CD4-positive, CD25-positive, alpha-beta regulatory T cell (primary cell): ENCODE results near the gene PRPH2. TPM values are rescaled to one million over a fixed set of nuclear protein-coding genes. Genes with fewer than 3 reads are reported as not detected.

Source experiments
- ATAC-seq, 2 donors: fragments of 150-1000 bp; cut with Tn5 transposase; one replicate each; pipeline ENCODE4 v1.10.0; 2021; ENCODE audit warnings: low read depth in 2 of 2, moderate number of reproducible peaks in 2 of 2, moderate library complexity in 1 of 2
- DNase-seq, 3 donors: peaks; one replicate each; pipeline versions ENCODE4 v3.0.0 to v3.0.0-alpha.2; 2012 to 2022; ENCODE audit warnings: mixed read lengths in 1 of 3
- H3K27ac ChIP-seq: one replicate; pipeline ENCODE4 v1.7.0; 2013; ENCODE audit warnings: mild to moderate bottlenecking, low read length; ENCODE audit not compliant: insufficient read depth, poor library complexity, severe bottlenecking
- H3K27me3 ChIP-seq: one replicate; pipeline ENCODE4 v1.7.0; 2013; ENCODE audit warnings: low read length; ENCODE audit not compliant: control insufficient read depth, insufficient read depth
- H3K36me3 ChIP-seq: one replicate; pipeline ENCODE4 v1.7.0; 2013; ENCODE audit warnings: mild to moderate bottlenecking, low read length, moderate library complexity; ENCODE audit not compliant: control insufficient read depth, insufficient read depth
- H3K4me1 ChIP-seq: 2 replicates; pipeline ENCODE4 v1.7.0; 2013; ENCODE audit warnings: mild to moderate bottlenecking, low read length; ENCODE audit not compliant: insufficient read depth, control insufficient read depth, poor library complexity, severe bottlenecking
- H3K4me3 ChIP-seq: one replicate; pipeline ENCODE4 v1.7.0; 2013; ENCODE audit warnings: low read depth, mild to moderate bottlenecking, low read length, moderate library complexity
- H3K9me3 ChIP-seq, 2 experiments: 1 replicate in 1 of 2; 2 replicates in 1 of 2; pipeline ENCODE4 v1.7.0; 2013; ENCODE audit warnings: low read length in 2 of 2, mild to moderate bottlenecking in 1 of 2, moderate library complexity in 1 of 2; ENCODE audit not compliant: control insufficient read depth in 2 of 2
- H3K27ac Mint-ChIP-seq, 3 donors: one replicate each; pipeline ENCODE4 v1.8.0; 2020 to 2022; ENCODE audit warnings: mild to moderate bottlenecking in 3 of 3, mixed read lengths in 3 of 3, moderate library complexity in 2 of 3
- H3K27me3 Mint-ChIP-seq: one replicate; pipeline ENCODE4 v1.8.0; 2022; ENCODE audit warnings: mild to moderate bottlenecking, mixed read lengths
- H3K36me3 Mint-ChIP-seq: one replicate; pipeline ENCODE4 v1.8.0; 2020; ENCODE audit warnings: mixed read lengths
- H3K4me1 Mint-ChIP-seq, 4 donors: one replicate each; pipeline ENCODE4 v1.8.0; 2020 to 2022; ENCODE audit warnings: mixed read lengths in 4 of 4, mild to moderate bottlenecking in 1 of 4
- H3K4me3 Mint-ChIP-seq, 4 donors: one replicate each; pipeline ENCODE4 v1.8.0; 2020 to 2022; ENCODE audit warnings: mild to moderate bottlenecking in 4 of 4, mixed read lengths in 4 of 4, moderate library complexity in 3 of 4
- H3K9me3 Mint-ChIP-seq, 7 donors: one replicate each; pipeline ENCODE4 v1.8.0; 2020 to 2022; ENCODE audit warnings: mixed read lengths in 7 of 7, mild to moderate bottlenecking in 3 of 7, moderate library complexity in 2 of 7
- polyA plus RNA-seq, 4 donors: library from polyadenylated mRNA; unstranded; fragments of 300-500 nt; fragmentation: Illumina TruSeq; gene quantifications; one replicate each; pipeline ENCODE4 v1.2.3, GENCODE V29; 2021
- total RNA-seq: library from RNA; stranded (reverse); gene quantifications from one replicate; pipeline ENCODE4 v1.2.3, GENCODE V29; 2022

The PRPH2 gene
- total and polyA plus RNA-seq, 5 donors from 2014 or later: 0.07 to 0.29 (median 0.18) TPM; not detected in 2

- Histone ChIP-seq H3K36me3 (no peaks in the 10 kb centered on the region), H3K27me3 (no peaks in the 10 kb centered on the region), H3K9me3 (no peaks in the 10 kb centered on the region), H3K4me3 (no peak overlapping the region), H3K4me1 (peaks cover 18% of the 10 kb centered on the region), H3K27ac (no peak overlapping the region)
- no peaks in the 10 kb centered on the region for H3K36me3 Mint-ChIP-seq
- peaks cover 14% of the 10 kb centered on the region for H3K27me3 Mint-ChIP-seq
- peak overlapping the region; percentile 16 to 67 (median 52) for H3K27ac Mint-ChIP-seq
- H3K4me3 Mint-ChIP-seq: no peak overlapping the region
- no peak for DNase-seq
- H3K9me3 Mint-ChIP-seq: no peaks in the 10 kb centered on the region
- H3K4me1 Mint-ChIP-seq: peaks cover 6 to 20% (median 11%) of the 10 kb centered on the region in 4 donors
- ATAC-seq: no peak
These were observed 2.4 kb upstream of the PRPH2 start for GRCh38 chr6:42724825-42725224.

- Mint-ChIP-seq H3K9me3 (no peaks in the 10 kb centered on the region), H3K4me1 (peaks cover 0 to under 1% (median under 1%) of the 10 kb centered on the region in 4 donors)
These were observed 1.7 kb downstream of the PRPH2 start for GRCh38 chr6:42720739-42721138.

DNA sequence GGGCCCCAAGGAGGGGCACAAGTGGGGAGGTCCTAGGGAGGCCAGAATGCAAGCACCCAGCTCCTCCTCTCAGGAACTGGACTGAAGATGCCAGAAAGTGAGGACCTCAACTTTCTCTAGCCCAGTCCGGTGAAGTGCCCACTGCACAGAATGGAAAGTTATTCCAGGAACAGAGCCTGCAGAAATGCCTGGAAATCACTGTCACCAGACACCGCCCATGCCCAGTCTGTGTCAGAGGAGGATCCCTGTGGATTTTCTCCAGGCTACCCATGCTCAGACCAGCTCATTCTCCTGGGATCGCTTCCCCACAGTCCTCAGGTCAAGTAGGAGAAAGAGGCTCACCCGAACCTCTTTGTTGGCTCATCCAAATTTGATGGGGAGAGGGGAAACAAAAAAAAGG lies 6.5 kb downstream of the PRPH2 start:
- H3K9me3 Mint-ChIP-seq: peaks cover 0 to 7% (median 0%) of the 10 kb centered on the region in 7 donors
- H3K9me3 ChIP-seq: peaks cover 0 to 7% of the 10 kb centered on the region in 2 experiments
- no peak for DNase-seq
- ATAC-seq: no peak
- H3K27me3 Mint-ChIP-seq: peaks cover 14% of the 10 kb centered on the region
- no peaks in the 10 kb centered on the region for H3K27me3 ChIP-seq
- no peaks in the 10 kb centered on the region for H3K36me3 ChIP-seq
- H3K36me3 Mint-ChIP-seq: no peaks in the 10 kb centered on the region
- H3K4me3 Mint-ChIP-seq: no peak overlapping the region
- H3K27ac Mint-ChIP-seq: no peak overlapping the region
- no peaks in the 10 kb centered on the region for H3K4me1 ChIP-seq
- H3K4me1 Mint-ChIP-seq: peaks cover 0 to 4% (median 0%) of the 10 kb centered on the region in 4 donors
- no peak overlapping the region for H3K4me3 ChIP-seq
- H3K27ac ChIP-seq: no peak overlapping the region

More at GRCh38 chr6:42720739-42721138, 1.7 kb downstream of the PRPH2 start:
- Mint-ChIP-seq H3K4me3 (no peak overlapping the region), H3K36me3 (no peaks in the 10 kb centered on the region), H3K27me3 (peaks cover 18% of the 10 kb centered on the region), H3K27ac (no peak overlapping the region)
- H3K27me3 ChIP-seq: no peaks in the 10 kb centered on the region
- H3K9me3 ChIP-seq: no peaks in the 10 kb centered on the region
- no peaks in the 10 kb centered on the region for H3K36me3 ChIP-seq
- no peak overlapping the region for H3K4me3 ChIP-seq
- DNase-seq (no peak), ATAC-seq (no peak)
- peaks cover under 1% of the 10 kb centered on the region for H3K4me1 ChIP-seq
- H3K27ac ChIP-seq: no peak overlapping the region

GRCh38 chr6:42714098-42714761 lies 8.2 kb downstream of the PRPH2 start:
- Mint-ChIP-seq H3K27ac (no peak overlapping the region), H3K4me1 (peaks cover 0 to 4% (median 0%) of the 10 kb centered on the region in 4 donors)

GRCh38 chr6:42711930-42712329 lies 10.5 kb downstream of the PRPH2 start:
- Mint-ChIP-seq H3K36me3 (no peaks in the 10 kb centered on the region), H3K9me3 (peaks cover 0 to 7% (median 0%) of the 10 kb centered on the region in 7 donors), H3K27ac (no peak overlapping the region), H3K27me3 (no peaks in the 10 kb centered on the region), H3K4me1 (peaks cover 0 to 4% (median 0%) of the 10 kb centered on the region in 4 donors), H3K4me3 (no peak overlapping the region)
- no peak for DNase-seq
- Histone ChIP-seq H3K9me3 (peaks cover 0 to 7% of the 10 kb centered on the region in 2 experiments), H3K4me3 (no peak overlapping the region), H3K27ac (no peak overlapping the region), H3K36me3 (no peaks in the 10 kb centered on the region), H3K27me3 (no peaks in the 10 kb centered on the region), H3K4me1 (no peaks in the 10 kb centered on the region)
- ATAC-seq: no peak

More at GRCh38 chr6:42714098-42714761, 8.2 kb downstream of the PRPH2 start:
- H3K27ac ChIP-seq: no peak overlapping the region
- H3K27me3 ChIP-seq: no peaks in the 10 kb centered on the region
- no peaks in the 10 kb centered on the region for H3K4me1 ChIP-seq
- no peaks in the 10 kb centered on the region for H3K36me3 Mint-ChIP-seq
- no peak overlapping the region for H3K4me3 ChIP-seq
- no peak overlapping the region for H3K4me3 Mint-ChIP-seq
- no peaks in the 10 kb centered on the region for H3K36me3 ChIP-seq
- ATAC-seq (no peak), DNase-seq (no peak)
- peaks cover 0 to 7% of the 10 kb centered on the region in 2 experiments for H3K9me3 ChIP-seq
- peaks cover 0 to 7% (median 0%) of the 10 kb centered on the region in 7 donors for H3K9me3 Mint-ChIP-seq
- no peaks in the 10 kb centered on the region for H3K27me3 Mint-ChIP-seq

DNA sequence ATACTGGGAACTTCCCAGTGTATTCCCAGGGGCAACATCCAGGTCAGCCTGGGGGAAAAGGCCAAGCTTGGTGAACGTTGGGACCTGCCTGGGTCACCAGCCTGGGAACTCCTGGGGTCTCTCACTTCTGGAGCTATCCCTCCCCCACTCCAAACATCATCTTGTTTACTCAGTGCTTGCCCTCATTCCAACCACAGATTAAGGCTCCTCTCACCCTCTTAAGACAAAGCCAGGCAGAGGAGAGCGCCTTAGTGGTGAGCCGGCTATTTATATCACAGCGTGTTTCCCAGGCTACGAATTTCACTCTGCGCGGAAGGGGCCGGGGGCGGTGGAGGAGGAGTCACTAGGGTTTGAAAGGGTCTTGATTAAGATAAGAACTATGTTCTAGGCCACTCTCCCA lies 12.1 kb downstream of the PRPH2 start:
- DNase-seq (no peak), ATAC-seq (no peak)
- Mint-ChIP-seq H3K4me1 (peaks cover 0 to 4% (median 0%) of the 10 kb centered on the region in 4 donors), H3K27ac (no peak overlapping the region), H3K4me3 (no peak overlapping the region), H3K9me3 (peaks cover 0 to 7% (median 0%) of the 10 kb centered on the region in 7 donors), H3K36me3 (no peaks in the 10 kb centered on the region), H3K27me3 (no peaks in the 10 kb centered on the region)
- H3K4me1 ChIP-seq: no peaks in the 10 kb centered on the region
- no peaks in the 10 kb centered on the region for H3K27me3 ChIP-seq
- no peak overlapping the region for H3K4me3 ChIP-seq
- H3K27ac ChIP-seq: no peak overlapping the region
- peaks cover 0 to 7% of the 10 kb centered on the region in 2 experiments for H3K9me3 ChIP-seq
- no peaks in the 10 kb centered on the region for H3K36me3 ChIP-seq

GRCh38 chr6:42709871-42710270 lies 12.5 kb downstream of the PRPH2 start:
- Histone ChIP-seq H3K36me3 (no peaks in the 10 kb centered on the region), H3K27ac (no peak overlapping the region), H3K4me3 (no peak overlapping the region), H3K27me3 (no peaks in the 10 kb centered on the region), H3K4me1 (no peaks in the 10 kb centered on the region), H3K9me3 (peaks cover 0 to 7% of the 10 kb centered on the region in 2 experiments)
- DNase-seq: no peak
- H3K9me3 Mint-ChIP-seq: peaks cover 0 to 7% (median 0%) of the 10 kb centered on the region in 7 donors
- H3K27me3 Mint-ChIP-seq: no peaks in the 10 kb centered on the region
- H3K4me3 Mint-ChIP-seq: no peak overlapping the region
- peaks cover 0 to 4% (median 0%) of the 10 kb centered on the region in 4 donors for H3K4me1 Mint-ChIP-seq
- H3K36me3 Mint-ChIP-seq: no peaks in the 10 kb centered on the region
- H3K27ac Mint-ChIP-seq: no peak overlapping the region
- no peak for ATAC-seq

DNA sequence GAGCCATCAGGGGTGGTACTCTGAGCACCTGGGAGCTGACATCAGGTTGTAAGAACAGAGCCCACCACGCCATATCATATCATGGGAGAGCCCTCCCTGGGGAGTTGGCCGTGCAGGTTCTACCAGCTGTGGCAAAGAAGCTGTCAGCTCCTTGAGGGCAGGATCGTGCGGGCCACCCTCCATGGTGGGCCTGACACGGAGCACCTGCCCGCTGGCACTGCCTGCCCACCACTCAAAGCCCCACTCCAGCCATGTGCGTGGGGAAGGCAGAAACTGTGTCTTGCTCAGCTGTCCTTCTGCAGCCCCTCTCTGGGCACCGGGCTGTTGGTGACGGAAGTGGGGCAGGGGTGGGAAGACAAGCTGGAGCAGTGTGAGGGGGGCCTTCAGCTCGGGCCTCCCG lies 14.3 kb downstream of the PRPH2 start:
- Mint-ChIP-seq H3K4me3 (no peak overlapping the region), H3K27ac (no peak overlapping the region), H3K9me3 (peaks cover 0 to 7% (median 0%) of the 10 kb centered on the region in 7 donors), H3K4me1 (no peaks in the 10 kb centered on the region), H3K36me3 (no peaks in the 10 kb centered on the region), H3K27me3 (no peaks in the 10 kb centered on the region)
- DNase-seq (no peak), ATAC-seq (no peak)
- Histone ChIP-seq H3K27me3 (no peaks in the 10 kb centered on the region), H3K36me3 (no peaks in the 10 kb centered on the region), H3K9me3 (peaks cover 0 to 7% of the 10 kb centered on the region in 2 experiments), H3K4me1 (no peaks in the 10 kb centered on the region), H3K4me3 (no peak overlapping the region), H3K27ac (no peak overlapping the region)
